HEK293 (cell line): ENCODE measurements around the gene SLC39A11.

Experiments
- GLIS1 ChIP-seq: fragments of 450-650 bp; formaldehyde crosslinking; IDR thresholded peaks from 2 replicates; pipeline ENCODE4 v1.5.1; 2016; ENCODE audit warnings: missing biosample characterization, missing genetic modification characterization
- SETDB1 ChIP-seq: IDR thresholded peaks from one replicate; pipeline ENCODE4 v1.6.1; 2017; ENCODE audit warnings: mild to moderate bottlenecking, low read length, moderate library complexity, mixed read lengths; ENCODE audit not compliant: insufficient read length
- SP2 ChIP-seq: fragments of 450-650 bp; formaldehyde crosslinking; IDR thresholded peaks from 2 replicates; pipeline ENCODE4 v1.5.1; 2016; ENCODE audit warnings: missing biosample characterization, missing genetic modification characterization
- YY1 ChIP-seq: fragments of 450-650 bp; formaldehyde crosslinking; IDR thresholded peaks from 2 replicates; pipeline ENCODE4 v1.5.1; 2018; ENCODE audit warnings: missing biosample characterization, missing genetic modification characterization
- ZEB2 ChIP-seq: fragments of 450-650 bp; formaldehyde crosslinking; IDR thresholded peaks from 2 replicates; pipeline ENCODE4 v1.5.1; 2016; ENCODE audit warnings: missing biosample characterization, missing genetic modification characterization
- ZNF433 ChIP-seq: fragments of 450-650 bp; formaldehyde crosslinking; IDR thresholded peaks from 2 replicates; pipeline ENCODE4 v1.5.1; 2016; ENCODE audit warnings: missing biosample characterization, missing genetic modification characterization, low read depth
- ZNF558 ChIP-seq: fragments of 450-650 bp; formaldehyde crosslinking; IDR thresholded peaks from 2 replicates; pipeline ENCODE4 v1.5.1; 2016; ENCODE audit warnings: missing biosample characterization, missing genetic modification characterization
- TF ChIP-seq, protein P1 (sequence below): fragments of 450-650 bp; formaldehyde crosslinking; conservative IDR thresholded peaks from 2 replicates; pipeline ENCODE4 v1.5.1; 2016; ENCODE audit warnings: low read depth, missing biosample characterization, missing genetic modification characterization
- TF ChIP-seq, protein P2 (sequence below): fragments of 450-650 bp; formaldehyde crosslinking; IDR thresholded peaks from 2 replicates; pipeline ENCODE4 v1.5.1; 2016; ENCODE audit warnings: missing biosample characterization, missing genetic modification characterization
- TF ChIP-seq, protein P3 (sequence below): fragments of 450-650 bp; formaldehyde crosslinking; IDR thresholded peaks from 2 replicates; pipeline ENCODE4 v1.5.1; 2016; ENCODE audit warnings: missing biosample characterization, missing genetic modification characterization
- TF ChIP-seq, protein P4 (sequence below): fragments of 450-650 bp; formaldehyde crosslinking; IDR thresholded peaks from 2 replicates; pipeline ENCODE4 v1.5.1; 2016; ENCODE audit warnings: missing biosample characterization, missing genetic modification characterization
- TF ChIP-seq, protein P5 (sequence below): fragments of 450-650 bp; IDR thresholded peaks from 2 replicates; pipeline ENCODE4 v1.5.1; 2018; ENCODE audit warnings: missing biosample characterization, missing genetic modification characterization

DNA sequence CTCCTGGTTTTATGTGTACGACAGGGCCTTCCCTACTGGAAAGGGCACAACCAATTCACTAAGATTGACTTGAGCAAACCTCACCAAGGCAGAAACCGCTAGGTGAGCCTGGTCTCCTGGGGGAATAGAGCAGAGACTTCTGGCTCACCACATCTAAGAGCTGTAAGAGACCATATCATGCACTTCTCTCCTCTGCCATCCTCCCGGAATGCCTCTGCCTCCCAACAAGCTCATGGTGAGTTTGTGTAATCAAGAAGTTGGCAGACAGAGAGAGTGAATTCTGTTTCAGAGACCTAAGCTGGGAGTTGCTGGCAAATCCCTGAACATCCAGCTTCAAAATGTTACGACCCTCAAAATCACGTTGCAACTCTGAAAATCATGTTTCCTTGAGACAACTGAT lies 154.8 kb downstream of the SLC39A11 start:
- TF ChIP-seq GLIS1 (tag by site-specific recombination) (0 out of 2 replicates have a peak, but pooled peaks have one; percentile 11), YY1 (no peak), ZNF558 (tag by site-specific recombination) (no peak), SP2 (no peak), SETDB1 (no peak), ZNF433 (tag by site-specific recombination) (no peak), ZEB2 (tag by site-specific recombination) (no peak)
- TF ChIP-seq, protein P1, sequence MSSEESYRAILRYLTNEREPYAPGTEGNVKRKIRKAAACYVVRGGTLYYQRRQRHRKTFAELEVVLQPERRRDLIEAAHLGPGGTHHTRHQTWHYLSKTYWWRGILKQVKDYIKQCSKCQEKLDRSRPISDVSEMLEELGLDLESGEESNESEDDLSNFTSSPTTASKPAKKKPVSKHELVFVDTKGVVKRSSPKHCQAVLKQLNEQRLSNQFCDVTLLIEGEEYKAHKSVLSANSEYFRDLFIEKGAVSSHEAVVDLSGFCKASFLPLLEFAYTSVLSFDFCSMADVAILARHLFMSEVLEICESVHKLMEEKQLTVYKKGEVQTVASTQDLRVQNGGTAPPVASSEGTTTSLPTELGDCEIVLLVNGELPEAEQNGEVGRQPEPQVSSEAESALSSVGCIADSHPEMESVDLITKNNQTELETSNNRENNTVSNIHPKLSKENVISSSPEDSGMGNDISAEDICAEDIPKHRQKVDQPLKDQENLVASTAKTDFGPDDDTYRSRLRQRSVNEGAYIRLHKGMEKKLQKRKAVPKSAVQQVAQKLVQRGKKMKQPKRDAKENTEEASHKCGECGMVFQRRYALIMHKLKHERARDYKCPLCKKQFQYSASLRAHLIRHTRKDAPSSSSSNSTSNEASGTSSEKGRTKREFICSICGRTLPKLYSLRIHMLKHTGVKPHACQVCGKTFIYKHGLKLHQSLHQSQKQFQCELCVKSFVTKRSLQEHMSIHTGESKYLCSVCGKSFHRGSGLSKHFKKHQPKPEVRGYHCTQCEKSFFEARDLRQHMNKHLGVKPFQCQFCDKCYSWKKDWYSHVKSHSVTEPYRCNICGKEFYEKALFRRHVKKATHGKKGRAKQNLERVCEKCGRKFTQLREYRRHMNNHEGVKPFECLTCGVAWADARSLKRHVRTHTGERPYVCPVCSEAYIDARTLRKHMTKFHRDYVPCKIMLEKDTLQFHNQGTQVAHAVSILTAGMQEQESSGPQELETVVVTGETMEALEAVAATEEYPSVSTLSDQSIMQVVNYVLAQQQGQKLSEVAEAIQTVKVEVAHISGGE (tag by site-specific recombination), result no peak
- TF ChIP-seq, protein P2, sequence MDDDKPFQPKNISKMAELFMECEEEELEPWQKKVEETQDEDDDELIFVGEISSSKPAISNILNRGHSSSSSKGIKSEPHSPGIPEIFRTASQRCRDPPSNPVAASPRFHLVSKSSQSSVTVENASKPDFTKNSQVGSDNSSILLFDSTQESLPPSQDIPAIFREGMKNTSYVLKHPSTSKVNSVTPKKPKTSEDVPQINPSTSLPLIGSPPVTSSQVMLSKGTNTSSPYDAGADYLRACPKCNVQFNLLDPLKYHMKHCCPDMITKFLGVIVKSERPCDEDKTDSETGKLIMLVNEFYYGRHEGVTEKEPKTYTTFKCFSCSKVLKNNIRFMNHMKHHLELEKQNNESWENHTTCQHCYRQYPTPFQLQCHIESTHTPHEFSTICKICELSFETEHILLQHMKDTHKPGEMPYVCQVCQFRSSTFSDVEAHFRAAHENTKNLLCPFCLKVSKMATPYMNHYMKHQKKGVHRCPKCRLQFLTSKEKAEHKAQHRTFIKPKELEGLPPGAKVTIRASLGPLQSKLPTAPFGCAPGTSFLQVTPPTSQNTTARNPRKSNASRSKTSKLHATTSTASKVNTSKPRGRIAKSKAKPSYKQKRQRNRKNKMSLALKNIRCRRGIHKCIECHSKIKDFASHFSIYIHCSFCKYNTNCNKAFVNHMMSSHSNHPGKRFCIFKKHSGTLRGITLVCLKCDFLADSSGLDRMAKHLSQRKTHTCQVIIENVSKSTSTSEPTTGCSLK (tag by site-specific recombination), result no peak
- TF ChIP-seq, protein P3, sequence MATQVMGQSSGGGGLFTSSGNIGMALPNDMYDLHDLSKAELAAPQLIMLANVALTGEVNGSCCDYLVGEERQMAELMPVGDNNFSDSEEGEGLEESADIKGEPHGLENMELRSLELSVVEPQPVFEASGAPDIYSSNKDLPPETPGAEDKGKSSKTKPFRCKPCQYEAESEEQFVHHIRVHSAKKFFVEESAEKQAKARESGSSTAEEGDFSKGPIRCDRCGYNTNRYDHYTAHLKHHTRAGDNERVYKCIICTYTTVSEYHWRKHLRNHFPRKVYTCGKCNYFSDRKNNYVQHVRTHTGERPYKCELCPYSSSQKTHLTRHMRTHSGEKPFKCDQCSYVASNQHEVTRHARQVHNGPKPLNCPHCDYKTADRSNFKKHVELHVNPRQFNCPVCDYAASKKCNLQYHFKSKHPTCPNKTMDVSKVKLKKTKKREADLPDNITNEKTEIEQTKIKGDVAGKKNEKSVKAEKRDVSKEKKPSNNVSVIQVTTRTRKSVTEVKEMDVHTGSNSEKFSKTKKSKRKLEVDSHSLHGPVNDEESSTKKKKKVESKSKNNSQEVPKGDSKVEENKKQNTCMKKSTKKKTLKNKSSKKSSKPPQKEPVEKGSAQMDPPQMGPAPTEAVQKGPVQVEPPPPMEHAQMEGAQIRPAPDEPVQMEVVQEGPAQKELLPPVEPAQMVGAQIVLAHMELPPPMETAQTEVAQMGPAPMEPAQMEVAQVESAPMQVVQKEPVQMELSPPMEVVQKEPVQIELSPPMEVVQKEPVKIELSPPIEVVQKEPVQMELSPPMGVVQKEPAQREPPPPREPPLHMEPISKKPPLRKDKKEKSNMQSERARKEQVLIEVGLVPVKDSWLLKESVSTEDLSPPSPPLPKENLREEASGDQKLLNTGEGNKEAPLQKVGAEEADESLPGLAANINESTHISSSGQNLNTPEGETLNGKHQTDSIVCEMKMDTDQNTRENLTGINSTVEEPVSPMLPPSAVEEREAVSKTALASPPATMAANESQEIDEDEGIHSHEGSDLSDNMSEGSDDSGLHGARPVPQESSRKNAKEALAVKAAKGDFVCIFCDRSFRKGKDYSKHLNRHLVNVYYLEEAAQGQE (tag by site-specific recombination), result no peak
- TF ChIP-seq, protein P4, sequence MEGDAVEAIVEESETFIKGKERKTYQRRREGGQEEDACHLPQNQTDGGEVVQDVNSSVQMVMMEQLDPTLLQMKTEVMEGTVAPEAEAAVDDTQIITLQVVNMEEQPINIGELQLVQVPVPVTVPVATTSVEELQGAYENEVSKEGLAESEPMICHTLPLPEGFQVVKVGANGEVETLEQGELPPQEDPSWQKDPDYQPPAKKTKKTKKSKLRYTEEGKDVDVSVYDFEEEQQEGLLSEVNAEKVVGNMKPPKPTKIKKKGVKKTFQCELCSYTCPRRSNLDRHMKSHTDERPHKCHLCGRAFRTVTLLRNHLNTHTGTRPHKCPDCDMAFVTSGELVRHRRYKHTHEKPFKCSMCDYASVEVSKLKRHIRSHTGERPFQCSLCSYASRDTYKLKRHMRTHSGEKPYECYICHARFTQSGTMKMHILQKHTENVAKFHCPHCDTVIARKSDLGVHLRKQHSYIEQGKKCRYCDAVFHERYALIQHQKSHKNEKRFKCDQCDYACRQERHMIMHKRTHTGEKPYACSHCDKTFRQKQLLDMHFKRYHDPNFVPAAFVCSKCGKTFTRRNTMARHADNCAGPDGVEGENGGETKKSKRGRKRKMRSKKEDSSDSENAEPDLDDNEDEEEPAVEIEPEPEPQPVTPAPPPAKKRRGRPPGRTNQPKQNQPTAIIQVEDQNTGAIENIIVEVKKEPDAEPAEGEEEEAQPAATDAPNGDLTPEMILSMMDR, result no peak
- TF ChIP-seq, protein P5, sequence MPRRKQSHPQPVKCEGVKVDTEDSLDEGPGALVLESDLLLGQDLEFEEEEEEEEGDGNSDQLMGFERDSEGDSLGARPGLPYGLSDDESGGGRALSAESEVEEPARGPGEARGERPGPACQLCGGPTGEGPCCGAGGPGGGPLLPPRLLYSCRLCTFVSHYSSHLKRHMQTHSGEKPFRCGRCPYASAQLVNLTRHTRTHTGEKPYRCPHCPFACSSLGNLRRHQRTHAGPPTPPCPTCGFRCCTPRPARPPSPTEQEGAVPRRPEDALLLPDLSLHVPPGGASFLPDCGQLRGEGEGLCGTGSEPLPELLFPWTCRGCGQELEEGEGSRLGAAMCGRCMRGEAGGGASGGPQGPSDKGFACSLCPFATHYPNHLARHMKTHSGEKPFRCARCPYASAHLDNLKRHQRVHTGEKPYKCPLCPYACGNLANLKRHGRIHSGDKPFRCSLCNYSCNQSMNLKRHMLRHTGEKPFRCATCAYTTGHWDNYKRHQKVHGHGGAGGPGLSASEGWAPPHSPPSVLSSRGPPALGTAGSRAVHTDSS (tag by site-specific recombination), result no peak
